ENCODE results near the gene SIK2. TPM values are rescaled to one million over a fixed set of nuclear protein-coding genes. Genes with fewer than 3 reads are reported as not detected.

The SIK2 gene
- total RNA-seq, 4 donors from 2014 or later: 20.7 to 35.0 (median 26.8) TPM

DNA sequence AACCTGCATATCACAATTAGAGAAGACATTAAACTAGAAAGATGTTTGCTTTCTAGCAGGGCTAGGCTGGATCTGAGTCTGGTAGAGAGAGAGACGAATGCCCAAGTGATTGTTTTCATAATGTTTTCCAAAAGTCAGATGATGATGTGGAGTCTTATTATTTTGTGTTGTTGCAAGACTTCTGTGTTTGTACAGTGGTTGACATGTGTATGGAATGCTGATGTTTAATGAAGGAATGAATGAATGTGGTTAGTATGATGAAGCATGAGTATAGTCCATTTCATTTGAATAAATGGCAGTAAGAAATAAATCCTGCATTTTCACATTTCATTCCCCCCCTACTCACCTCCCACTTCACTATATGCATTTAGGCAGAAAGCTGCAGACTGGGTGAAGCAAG, 94.3 kb downstream of the SIK2 start:
- H3K4me1 ChIP-seq: peaks cover 5 to 10% of the 10 kb centered on the region in 2 donors
- 60 to 66% methylated on average over 1 of the region's 1 CpG for WGBS, 2 donors

DNA sequence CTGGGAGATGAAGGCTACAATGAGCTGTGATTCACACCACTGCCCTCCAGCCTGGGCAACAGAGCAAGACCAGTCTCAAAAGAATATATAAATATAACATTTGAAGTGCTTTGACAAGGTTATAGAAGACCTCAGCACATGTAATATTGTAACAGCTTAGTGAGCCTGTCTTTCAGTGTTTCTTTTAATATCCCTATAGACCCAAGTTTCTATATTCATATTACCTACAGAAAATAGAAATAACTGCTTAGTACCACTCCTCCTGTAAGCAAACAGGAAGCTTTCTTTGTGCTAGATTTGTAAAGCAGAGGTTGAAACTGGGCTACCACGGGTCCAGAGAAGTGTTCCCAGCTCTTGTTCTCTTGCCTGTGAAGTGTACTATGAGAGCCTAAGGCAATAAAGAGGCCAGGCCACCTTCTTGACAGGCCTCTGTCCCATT, 95.7 kb downstream of the SIK2 start:
- 35 to 56% methylated on average over 1 of the region's 1 CpG for WGBS, 2 donors
- Histone ChIP-seq H3K36me3 (peaks cover 0 to 5% of the 10 kb centered on the region in 2 donors), H3K4me3 (replicated peaks in 1 of 3) (no peak overlapping the region), H3K27me3 (no peaks in the 10 kb centered on the region), H3K9me3 (no peaks in the 10 kb centered on the region), H3K4me1 (peaks cover 5 to 10% of the 10 kb centered on the region in 2 donors), H3K27ac (no peak overlapping the region)
- no peak for TF ChIP-seq CTCF (IDR thresholded peaks at IDR 0.05)
- no peak for TF ChIP-seq POLR2A (IDR thresholded peaks at IDR 0.05)
- intact Hi-C loops (cut with DNase I): no loop called here
- peak in 1 of 2 donors; percentile 17 for DNase-seq

More for the DNA sequence above, 94.3 kb downstream of the SIK2 start:
- TF ChIP-seq CTCF (IDR thresholded peaks at IDR 0.05): no peak
- TF ChIP-seq POLR2A (IDR thresholded peaks at IDR 0.05): no peak
- no peak for DNase-seq
- H3K27me3 ChIP-seq: no peaks in the 10 kb centered on the region
- H3K4me3 ChIP-seq (replicated peaks in 1 of 3): no peak overlapping the region
- intact Hi-C loops (cut with DNase I): no loop called here
- no peak overlapping the region for H3K27ac ChIP-seq
- H3K36me3 ChIP-seq: no peaks in the 10 kb centered on the region
- H3K9me3 ChIP-seq: no peaks in the 10 kb centered on the region

- no peak for DNase-seq
- H3K9me3 ChIP-seq: no peaks in the 10 kb centered on the region
- H3K27me3 ChIP-seq: no peaks in the 10 kb centered on the region
- H3K27ac ChIP-seq: no peak overlapping the region
- 97 to 99% methylated on average over 3 of the region's 3 CpGs for WGBS, 2 donors
- intact Hi-C loops (cut with DNase I): no loop called here
- H3K4me1 ChIP-seq: peaks cover 5 to 10% of the 10 kb centered on the region in 2 donors
- H3K36me3 ChIP-seq: peaks cover 4 to 5% of the 10 kb centered on the region in 2 donors
- TF ChIP-seq CTCF (IDR thresholded peaks at IDR 0.05): no peak
- H3K4me3 ChIP-seq (replicated peaks in 1 of 3): no peak overlapping the region
These were observed 96.8 kb downstream of the SIK2 start for GRCh38 chr11:111698852-111699559.

- DNase-seq: no peak
- H3K27me3 ChIP-seq: no peaks in the 10 kb centered on the region
- no peak overlapping the region for H3K27ac ChIP-seq
- no peaks in the 10 kb centered on the region for H3K9me3 ChIP-seq
- no peak overlapping the region for H3K4me3 ChIP-seq (replicated peaks in 1 of 3)
- intact Hi-C loops (cut with DNase I): no loop called here
- H3K36me3 ChIP-seq: peaks cover 4 to 5% of the 10 kb centered on the region in 2 donors
- WGBS, 2 donors: 93 to 94% methylated on average over 1 of the region's 1 CpG
- no peak for TF ChIP-seq POLR2A (IDR thresholded peaks at IDR 0.05)
- no peak for TF ChIP-seq CTCF (IDR thresholded peaks at IDR 0.05)
- H3K4me1 ChIP-seq: peaks cover 5 to 10% of the 10 kb centered on the region in 2 donors
These were observed 97.4 kb downstream of the SIK2 start for GRCh38 chr11:111699579-111700156.

DNA sequence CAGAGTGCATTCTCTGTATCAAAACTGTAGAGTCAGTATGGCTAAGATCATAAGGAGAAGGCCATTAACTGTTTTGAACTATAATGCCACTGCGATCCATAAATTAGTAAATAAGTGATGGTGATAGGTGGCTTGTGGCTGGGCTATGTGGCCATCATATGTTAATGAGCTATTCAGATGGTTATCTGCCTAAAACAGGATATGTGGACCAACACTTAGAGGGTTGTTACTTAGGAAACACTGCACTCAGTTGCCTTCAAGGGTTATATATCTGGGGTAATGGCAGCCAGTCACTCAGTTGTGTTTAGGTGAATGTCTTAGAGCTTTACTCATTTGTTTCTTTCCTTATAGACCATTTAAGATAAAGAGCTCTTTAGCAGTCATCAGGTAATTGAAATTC, 97.9 kb downstream of the SIK2 start:
- no peak overlapping the region for H3K27ac ChIP-seq
- peaks cover 4 to 5% of the 10 kb centered on the region in 2 donors for H3K36me3 ChIP-seq
- no peaks in the 10 kb centered on the region for H3K27me3 ChIP-seq
- intact Hi-C loops (cut with DNase I): no loop called here
- TF ChIP-seq POLR2A (IDR thresholded peaks at IDR 0.05): no peak
- no peak for TF ChIP-seq CTCF (IDR thresholded peaks at IDR 0.05)
- no peaks in the 10 kb centered on the region for H3K9me3 ChIP-seq
- H3K4me1 ChIP-seq: peaks cover 5 to 10% of the 10 kb centered on the region in 2 donors
- 100% methylated on average over 1 of the region's 1 CpG for WGBS, 2 donors
- H3K4me3 ChIP-seq (replicated peaks in 1 of 3): no peak overlapping the region
- no peak for DNase-seq

Measured in thyroid gland (tissue), 4 donors.